Breast epithelium (tissue), 4 donors: ENCODE data around the gene USP12. TPM values are rescaled to one million over a fixed set of nuclear protein-coding genes. Genes with fewer than 3 reads are reported as not detected.
"Not testable (repeated sequence)": the region's sequence is repeated elsewhere in the genome, so short reads cannot be mapped to it uniquely, and the experiment has no call there.

Experiments used
- DNase-seq, 2 donors: peaks; one replicate each; pipeline ENCODE4 v3.0.0-alpha.2; 2019; ENCODE audit warnings: low spot score in 2 of 2
- H3K27ac ChIP-seq, 2 donors: fragments of 200-600 bp; sonication (generic) in 1 of 2; one replicate each; pipeline ENCODE4 v1.5.1; 2016 to 2019; ENCODE audit warnings: mild to moderate bottlenecking in 1 of 2
- H3K27me3 ChIP-seq, 2 donors: fragments of 200-600 bp; sonication (generic) in 1 of 2; one replicate each; pipeline versions ENCODE4 v1.5.1 to v1.6.0; 2017 to 2019; ENCODE audit warnings: control low read depth in 1 of 2, mild to moderate bottlenecking in 1 of 2
- H3K36me3 ChIP-seq: fragments of 200-600 bp; one replicate; pipeline ENCODE4 v1.5.1; 2019
- H3K4me1 ChIP-seq, 2 donors: fragments of 200-600 bp; sonication (generic); one replicate each; pipeline ENCODE4 v1.5.1; 2016 to 2019; ENCODE audit warnings: control low read depth in 1 of 2
- H3K4me3 ChIP-seq, 3 donors: fragments of 200-600 bp; sonication (generic); 1 replicate in 2 of 3; 2 replicates in 1 of 3; pipeline ENCODE4 v1.5.1; 2016 to 2019; ENCODE audit warnings: mild to moderate bottlenecking in 3 of 3, moderate library complexity in 2 of 3
- H3K9me3 ChIP-seq, 2 donors: fragments of 200-600 bp; sonication (generic) in 1 of 2; one replicate each; pipeline ENCODE4 v1.5.1; 2016 to 2019; ENCODE audit warnings: control low read depth in 1 of 2
- CTCF ChIP-seq, 3 donors: fragments of 450-650 bp; IDR thresholded peaks; one replicate each; pipeline ENCODE4 v1.5.1; 2016 to 2017; ENCODE audit warnings: antibody characterized with exemption in 3 of 3, mild to moderate bottlenecking in 3 of 3, moderate library complexity in 3 of 3
- POLR2A ChIP-seq: fragments of 450-650 bp; IDR thresholded peaks from one replicate; pipeline ENCODE4 v1.6.1; 2016; ENCODE audit warnings: antibody characterized with exemption, mild to moderate bottlenecking, moderate library complexity
- POLR2AphosphoS5 ChIP-seq, 3 donors: sonication (generic); formaldehyde crosslinking; IDR thresholded peaks; one replicate each; pipeline ENCODE4 v1.6.1; 2017; ENCODE audit warnings: antibody characterized with exemption in 3 of 3
- intact Hi-C: fragments of 100-400 bp; cut with DNase I; formaldehyde crosslinking; loops from one replicate; pipeline ENCODE4 v1.15.1; 2023; ENCODE audit warnings: low total_unique reads
- total RNA-seq, 3 donors: library from RNA; depleted of rRNA; stranded (reverse); fragments of >200 nt; gene quantifications; one replicate each; pipeline ENCODE4 v1.1.0, GENCODE V29; 2016

Gene USP12
- 10 to 100 TPM; 21.0 to 33.4 (median 21.0) TPM for total RNA-seq

DNA sequence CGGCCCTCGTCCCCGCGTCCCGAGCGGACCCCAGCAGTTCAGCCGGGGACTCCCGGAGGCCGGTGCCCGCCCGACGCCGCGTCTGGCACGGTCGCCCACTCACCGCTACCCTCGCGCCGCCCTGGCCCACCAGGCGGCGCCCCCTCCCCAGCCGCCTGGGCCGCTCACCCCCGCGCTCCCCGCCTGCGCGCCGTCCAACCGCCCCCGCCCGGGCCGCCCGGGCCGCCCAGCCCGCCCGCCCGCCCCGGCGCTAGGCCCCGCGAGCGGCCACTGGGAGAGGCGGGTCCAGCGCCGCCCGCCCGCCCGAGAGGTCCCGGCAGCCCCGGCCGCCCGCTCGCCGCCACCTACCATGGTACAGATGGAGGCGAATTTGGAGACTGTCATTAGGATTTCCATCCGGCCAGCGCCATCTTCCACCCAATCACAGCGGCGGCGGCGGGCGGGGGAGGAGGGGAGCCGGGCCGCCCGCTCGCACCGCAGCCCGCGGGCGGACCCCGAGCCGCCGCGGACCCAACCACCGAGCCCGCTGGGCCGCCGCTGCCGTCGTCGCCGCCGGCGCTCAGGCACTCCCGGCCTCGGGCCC, at the start of gene USP12:
TSS of gene USP12 (minus strand) at position 568 of the 583 bp plus-strand sequence. CDS start at position 396, 172 bp downstream.
- peaks cover 0 to 14% of the 10 kb centered on the region in 2 donors for H3K4me1 ChIP-seq
- intact Hi-C loops = loop anchor here (10.0 kb wide), 1 partner anchor 103 kb away; the partner anchor contains the start of gene RASL11A
- peak; percentile 26 to 53 for DNase-seq
- no peaks in the 10 kb centered on the region for H3K27me3 ChIP-seq
- no peaks in the 10 kb centered on the region for H3K36me3 ChIP-seq
- H3K27ac ChIP-seq = peak within 1 kb of the TSS; percentile 94 to 98
- TF ChIP-seq POLR2A (no peak), CTCF (IDR thresholded peaks at IDR 0.05) (no peak), POLR2AphosphoS5 (IDR thresholded peaks at IDR 0.05) (no peak)
- no peaks in the 10 kb centered on the region for H3K9me3 ChIP-seq
- peak within 1 kb of the TSS; percentile 80 to 99 (median 85) for H3K4me3 ChIP-seq

- intact Hi-C loops = no loop called here
- DNase-seq = no peak
- Histone ChIP-seq H3K36me3 (no peaks in the 10 kb centered on the region), H3K4me3 (no peak overlapping the region), H3K4me1 (no peaks in the 10 kb centered on the region), H3K9me3 (peaks cover 0 to 4% of the 10 kb centered on the region in 2 donors), H3K27me3 (no peaks in the 10 kb centered on the region), H3K27ac (no peak overlapping the region)
- no peak for TF ChIP-seq POLR2AphosphoS5 (IDR thresholded peaks at IDR 0.05)
- TF ChIP-seq CTCF (IDR thresholded peaks at IDR 0.05) = no peak
- no peak for TF ChIP-seq POLR2A
These were observed 48.0 kb upstream of the USP12 start for GRCh38 chr13:27219611-27220010.

GRCh38 chr13:27218861-27219260, 47.2 kb upstream of the USP12 start:
- H3K27ac ChIP-seq, H3K36me3 ChIP-seq, H3K4me3 ChIP-seq, DNase-seq, H3K9me3 ChIP-seq, H3K27me3 ChIP-seq, H3K4me1 ChIP-seq, intact Hi-C loops: not testable (repeated sequence)

- H3K36me3 ChIP-seq, H3K4me3 ChIP-seq, H3K27me3 ChIP-seq, intact Hi-C loops, H3K4me1 ChIP-seq, DNase-seq, H3K27ac ChIP-seq, H3K9me3 ChIP-seq: not testable (repeated sequence)
These were observed 46.2 kb upstream of the USP12 start for GRCh38 chr13:27217791-27218190.

DNA sequence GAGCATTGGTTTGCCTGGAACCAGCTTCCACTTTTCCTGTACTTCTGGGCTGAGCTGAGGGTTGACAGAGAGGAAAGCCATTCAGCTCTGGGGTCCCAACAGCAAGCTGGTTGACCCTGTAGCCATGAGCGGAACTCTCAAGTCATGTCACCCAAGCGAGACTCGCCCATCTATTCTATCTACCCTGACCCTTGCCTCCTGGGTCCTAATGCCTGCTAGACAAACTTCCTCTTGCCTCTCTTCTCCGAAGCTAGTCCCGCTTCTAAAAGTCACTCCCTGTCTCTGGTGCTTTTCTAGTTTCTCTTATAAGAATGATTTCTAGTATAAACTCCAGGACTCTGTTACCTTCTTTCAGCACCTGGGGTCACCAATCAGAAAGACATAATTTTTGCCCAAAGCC, 41.8 kb upstream of the USP12 start:
- H3K4me3 ChIP-seq, H3K27me3 ChIP-seq, DNase-seq, H3K36me3 ChIP-seq, H3K9me3 ChIP-seq, intact Hi-C loops, H3K4me1 ChIP-seq, H3K27ac ChIP-seq: not testable (repeated sequence)

DNA sequence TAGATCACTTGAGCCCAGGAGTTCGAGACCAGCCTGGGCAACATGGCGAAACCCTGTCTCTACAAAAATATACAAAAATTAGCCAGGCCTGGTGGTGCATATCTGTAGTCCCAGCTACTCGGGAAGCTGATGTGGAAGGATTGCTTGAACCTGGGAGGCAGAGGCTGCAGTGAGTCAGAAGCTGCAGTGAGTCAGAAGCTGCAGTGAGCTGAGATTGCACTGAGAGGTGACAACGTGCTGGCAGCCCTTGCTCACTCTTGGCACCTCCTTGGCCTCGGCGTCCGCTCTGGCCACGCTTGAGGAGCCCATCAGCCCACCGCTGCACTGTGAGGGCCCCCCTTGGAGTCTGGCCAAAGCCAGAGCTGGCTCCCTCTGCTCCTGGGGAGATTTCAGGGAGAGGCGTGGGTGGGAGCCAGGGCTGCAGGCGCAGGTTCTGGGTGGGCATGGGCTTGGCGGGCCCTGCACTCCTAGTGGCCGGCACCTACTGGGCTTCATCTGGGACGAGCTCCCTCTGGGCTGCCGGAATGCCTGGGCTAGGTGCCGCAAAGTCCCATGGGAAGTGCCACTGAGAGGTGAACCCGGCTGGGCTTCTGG, 40.3 kb upstream of the USP12 start:
- intact Hi-C loops = no loop called here
- Histone ChIP-seq H3K4me3 (no peak overlapping the region), H3K36me3 (no peaks in the 10 kb centered on the region), H3K27ac (no peak overlapping the region), H3K27me3 (no peaks in the 10 kb centered on the region), H3K4me1 (no peaks in the 10 kb centered on the region), H3K9me3 (peaks cover 0 to 6% of the 10 kb centered on the region in 2 donors)
- DNase-seq = no peak
- TF ChIP-seq CTCF (IDR thresholded peaks at IDR 0.05) (no peak), POLR2AphosphoS5 (IDR thresholded peaks at IDR 0.05) (no peak), POLR2A (no peak)
